ENCODE measurements around the gene PTPN1. TPM values are rescaled to one million over a fixed set of nuclear protein-coding genes. Genes with fewer than 3 reads are reported as not detected.

The PTPN1 gene
- total and polyA plus RNA-seq, 2 donors (not counting 1 experiment from before 2014, with no cell fraction given): 20.0 to 28.7 TPM

GRCh38 chr20:50545126-50545525 lies 34.9 kb downstream of the PTPN1 start:
- DNase-seq (ENCODE audit: low read depth in 2 of 2): peak in 1 of 2 donors; percentile 76
- no peaks in the 10 kb centered on the region for H3K36me3 ChIP-seq (ENCODE audit: control insufficient read depth, insufficient read depth, low read length)
- H3K9me3 ChIP-seq (ENCODE audit: control insufficient read depth, insufficient read depth, low read depth, low read length): no peaks in the 10 kb centered on the region
- no peak for TF ChIP-seq CTCF (conservative IDR thresholded peaks at IDR 0.05 in 1 of 2, IDR thresholded peaks at IDR 0.05 in 1 of 2; ENCODE audit: low read depth in 1 of 2, low read length in 2 of 2)
- TF ChIP-seq EZH2 (IDR thresholded peaks at IDR 0.05; ENCODE audit: low read length, missing control alignments): no peak
- no peak overlapping the region for H3K4me2 ChIP-seq (ENCODE audit: extremely low read depth, insufficient read depth, low read length)
- peaks cover 74% of the 10 kb centered on the region for H3K79me2 ChIP-seq (ENCODE audit: control insufficient read depth, insufficient read depth, low read length)
- H3K27me3 ChIP-seq (ENCODE audit: control insufficient read depth, insufficient read depth, low read length): no peaks in the 10 kb centered on the region
- peaks cover 28% of the 10 kb centered on the region for H3K4me1 ChIP-seq (ENCODE audit: control insufficient read depth, extremely low read depth, insufficient read depth, low read length)
- no peak overlapping the region for H3K4me3 ChIP-seq (replicated peaks in 1 of 4; ENCODE audit: control extremely low read depth in 1 of 4, insufficient read depth in 1 of 4, low read depth in 3 of 4, low read length in 4 of 4)
- no peak overlapping the region for H2AFZ ChIP-seq (ENCODE audit: low read length)
- no peak overlapping the region for H3K27ac ChIP-seq (ENCODE audit: insufficient read depth, low read length)
- H4K20me1 ChIP-seq (ENCODE audit: control insufficient read depth, extremely low read depth, insufficient read depth, low read length): no peaks in the 10 kb centered on the region
- H3K9ac ChIP-seq (ENCODE audit: insufficient read depth, low read length): no peak overlapping the region

- no peak overlapping the region for H3K9ac ChIP-seq (ENCODE audit: insufficient read depth, low read length)
Observed at GRCh38 chr20:50546729-50547314, 36.6 kb downstream of the PTPN1 start.

GRCh38 chr20:50547964-50548363 lies 37.8 kb downstream of the PTPN1 start:
- DNase-seq (ENCODE audit: low read depth in 2 of 2): no peak
- Histone ChIP-seq H3K4me1 (ENCODE audit: control insufficient read depth, extremely low read depth, insufficient read depth, low read length) (peaks cover 11% of the 10 kb centered on the region), H3K9ac (ENCODE audit: insufficient read depth, low read length) (no peak overlapping the region), H3K79me2 (ENCODE audit: control insufficient read depth, insufficient read depth, low read length) (peaks cover 58% of the 10 kb centered on the region), H3K9me3 (ENCODE audit: control insufficient read depth, insufficient read depth, low read depth, low read length) (no peaks in the 10 kb centered on the region), H3K4me3 (replicated peaks in 1 of 4; ENCODE audit: control extremely low read depth in 1 of 4, insufficient read depth in 1 of 4, low read depth in 3 of 4, low read length in 4 of 4) (no peak overlapping the region), H4K20me1 (ENCODE audit: control insufficient read depth, extremely low read depth, insufficient read depth, low read length) (no peaks in the 10 kb centered on the region), H3K4me2 (ENCODE audit: extremely low read depth, insufficient read depth, low read length) (no peak overlapping the region), H2AFZ (ENCODE audit: low read length) (no peak overlapping the region), H3K27me3 (ENCODE audit: control insufficient read depth, insufficient read depth, low read length) (no peaks in the 10 kb centered on the region), H3K27ac (ENCODE audit: insufficient read depth, low read length) (no peak overlapping the region), H3K36me3 (ENCODE audit: control insufficient read depth, insufficient read depth, low read length) (no peaks in the 10 kb centered on the region)
- TF ChIP-seq CTCF (conservative IDR thresholded peaks at IDR 0.05 in 1 of 2, IDR thresholded peaks at IDR 0.05 in 1 of 2; ENCODE audit: low read depth in 1 of 2, low read length in 2 of 2) (no peak), EZH2 (IDR thresholded peaks at IDR 0.05; ENCODE audit: low read length, missing control alignments) (no peak)

More at GRCh38 chr20:50546729-50547314, 36.6 kb downstream of the PTPN1 start:
- Histone ChIP-seq H2AFZ (ENCODE audit: low read length) (no peak overlapping the region), H3K4me3 (replicated peaks in 1 of 4; ENCODE audit: control extremely low read depth in 1 of 4, insufficient read depth in 1 of 4, low read depth in 3 of 4, low read length in 4 of 4) (peak overlapping the region in 2 of 4 experiments; percentile 25 to 27), H3K27ac (ENCODE audit: insufficient read depth, low read length) (peak overlapping the region; percentile 0), H3K36me3 (ENCODE audit: control insufficient read depth, insufficient read depth, low read length) (no peaks in the 10 kb centered on the region), H3K9me3 (ENCODE audit: control insufficient read depth, insufficient read depth, low read depth, low read length) (no peaks in the 10 kb centered on the region), H3K79me2 (ENCODE audit: control insufficient read depth, insufficient read depth, low read length) (peaks cover 64% of the 10 kb centered on the region), H3K4me1 (ENCODE audit: control insufficient read depth, extremely low read depth, insufficient read depth, low read length) (peaks cover 18% of the 10 kb centered on the region), H3K4me2 (ENCODE audit: extremely low read depth, insufficient read depth, low read length) (peak overlapping the region; percentile 49), H3K27me3 (ENCODE audit: control insufficient read depth, insufficient read depth, low read length) (no peaks in the 10 kb centered on the region), H4K20me1 (ENCODE audit: control insufficient read depth, extremely low read depth, insufficient read depth, low read length) (no peaks in the 10 kb centered on the region)
- TF ChIP-seq CTCF (conservative IDR thresholded peaks at IDR 0.05 in 1 of 2, IDR thresholded peaks at IDR 0.05 in 1 of 2; ENCODE audit: low read depth in 1 of 2, low read length in 2 of 2): no peak
- no peak for TF ChIP-seq EZH2 (IDR thresholded peaks at IDR 0.05; ENCODE audit: low read length, missing control alignments)
- no peak for DNase-seq (ENCODE audit: low read depth in 2 of 2)
